ENCODE measurements around the gene RMRP.

RMRP gene

GRCh38 chr9:35611230-35611797 lies 46.5 kb downstream of the RMRP start:
- Mint-ChIP-seq H3K9me3 (no peaks in the 10 kb centered on the region), H3K36me3 (ENCODE audit: low read depth) (peaks cover 13% of the 10 kb centered on the region), H3K4me1 (peaks cover 20% of the 10 kb centered on the region), H3K27me3 (no peaks in the 10 kb centered on the region), H3K4me3 (no peak overlapping the region), H3K27ac (no peak overlapping the region)
- ATAC-seq (peak; percentile 72), DNase-seq (peak; percentile 59)

DNA sequence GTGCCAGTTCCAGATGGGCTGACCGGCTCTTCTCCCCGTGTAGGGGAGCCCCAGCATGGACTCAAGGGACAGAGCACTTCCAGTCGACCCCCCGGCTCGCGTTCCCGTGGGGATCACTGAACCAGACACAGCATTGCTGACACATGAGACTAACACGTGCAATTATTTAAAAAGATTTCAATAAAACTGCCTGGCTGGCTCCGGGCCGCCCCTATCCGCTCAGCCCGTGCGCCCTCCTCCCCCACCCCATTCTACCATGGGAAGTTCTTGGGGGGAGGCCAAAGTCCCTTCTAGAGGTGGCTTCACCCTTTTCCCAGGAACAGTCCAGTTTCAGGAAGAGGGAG lies 48.0 kb downstream of the RMRP start:
- H3K27ac Mint-ChIP-seq: no peak overlapping the region

GRCh38 chr9:35609001-35609819 lies 48.6 kb downstream of the RMRP start:
- H3K27ac Mint-ChIP-seq: no peak overlapping the region
- no peak for DNase-seq
- no peak for ATAC-seq
- H3K4me1 Mint-ChIP-seq: peaks cover 21% of the 10 kb centered on the region
- no peaks in the 10 kb centered on the region for H3K27me3 Mint-ChIP-seq
- peaks cover 11% of the 10 kb centered on the region for H3K36me3 Mint-ChIP-seq (ENCODE audit: low read depth)
- no peak overlapping the region for H3K4me3 Mint-ChIP-seq
- H3K9me3 Mint-ChIP-seq: no peaks in the 10 kb centered on the region

More for the DNA sequence above, 48.0 kb downstream of the RMRP start:
- no peaks in the 10 kb centered on the region for H3K27me3 Mint-ChIP-seq
- DNase-seq (no peak), ATAC-seq (no peak)
- H3K36me3 Mint-ChIP-seq (ENCODE audit: low read depth): peaks cover 13% of the 10 kb centered on the region
- H3K4me1 Mint-ChIP-seq: peaks cover 19% of the 10 kb centered on the region
- H3K9me3 Mint-ChIP-seq: no peaks in the 10 kb centered on the region
- H3K4me3 Mint-ChIP-seq: no peak overlapping the region

GRCh38 chr9:35608221-35608620 lies 49.6 kb downstream of the RMRP start:
- Mint-ChIP-seq H3K4me1 (peaks cover 31% of the 10 kb centered on the region), H3K27me3 (peaks cover 2% of the 10 kb centered on the region), H3K9me3 (no peaks in the 10 kb centered on the region), H3K27ac (no peak overlapping the region), H3K4me3 (no peak overlapping the region), H3K36me3 (ENCODE audit: low read depth) (peaks cover 15% of the 10 kb centered on the region)
- ATAC-seq (no peak), DNase-seq (no peak)
